Measurements from ENCODE around the gene XRCC1. TPM values are rescaled to one million over a fixed set of nuclear protein-coding genes. Genes with fewer than 3 reads are reported as not detected.
A peak's percentile ranks its signal among the peaks of the same experiment; 100 is the strongest.

Gene XRCC1
- total and polyA plus RNA-seq, 2 of the 4 experiments (the other 2 are of a cell fraction), result 12.5 to 21.3 TPM

- Histone ChIP-seq H3K9me1 (ENCODE audit: insufficient read depth, low read length) (peaks cover 29% of the 10 kb centered on the region), H4K5ac (ENCODE audit: low read depth, low read length) (no peak overlapping the region), H3K4me3 (ENCODE audit: insufficient read depth, low read depth, low read length) (no peak overlapping the region), H3K27me3 (ENCODE audit: control insufficient read depth, insufficient read depth, low read length) (no peaks in the 10 kb centered on the region), H4K8ac (ENCODE audit: low read depth in 2 of 2, low read length in 2 of 2) (peak overlapping the region in 1 of 2 experiments; percentile 27; a peak in 1 of 4 replicates), H3K4me2 (ENCODE audit: low read depth, low read length) (no peak overlapping the region), H3K4me1 (ENCODE audit: control insufficient read depth, insufficient read depth, low read length) (peaks cover 5% of the 10 kb centered on the region), H2BK120ac (ENCODE audit: low read depth, low read length) (peak overlapping the region; percentile 66; the same call in 1 of the 2 replicates), H3K23ac (ENCODE audit: low read depth, low read length) (no peak overlapping the region), H3K36me3 (ENCODE audit: control insufficient read depth, insufficient read depth, low read length) (peaks cover 9% of the 10 kb centered on the region), H3K9ac (ENCODE audit: low read depth, low read length) (no peak overlapping the region), H2BK5ac (ENCODE audit: low read depth, low read length, poor library complexity, severe bottlenecking) (no peak overlapping the region), H2BK20ac (ENCODE audit: low read depth, low read length) (no peak overlapping the region; the same call in 1 of the 2 replicates), H4K20me1 (ENCODE audit: insufficient read depth, low read length) (peaks cover 6% of the 10 kb centered on the region; the same call in 1 of the 2 replicates), H3K14ac (replicated peaks; ENCODE audit: low read depth, low read length) (no peak overlapping the region), H2BK15ac (ENCODE audit: low read depth, low read length) (0 out of 3 replicates have a peak overlapping the region, but pooled peaks have one; percentile 28), H3K9me3 (ENCODE audit: control insufficient read depth, insufficient read depth, low read length) (no peaks in the 10 kb centered on the region), H3K18ac (ENCODE audit: low read depth, low read length) (no peak overlapping the region), H3K79me1 (ENCODE audit: low read depth in 1 of 2, low read length in 2 of 2) (peaks cover 13 to 54% of the 10 kb centered on the region in 2 experiments), H4K91ac (ENCODE audit: insufficient read depth, low read depth, low read length) (no peak overlapping the region), H2AFZ (replicated peaks; ENCODE audit: low read length, poor library complexity) (no peak overlapping the region), H3K4ac (ENCODE audit: low read depth, low read length) (peak overlapping the region; percentile 8), H3K56ac (ENCODE audit: extremely low read depth, insufficient read depth, low read length) (no peak overlapping the region), H2AK5ac (ENCODE audit: low read depth, low read length) (peak overlapping the region; percentile 5; the same call in 1 of the 2 replicates), H2AK9ac (replicated peaks; ENCODE audit: low read depth, low read length, poor library complexity) (peak overlapping the region; percentile 23), H3K27ac (ENCODE audit: insufficient read depth, low read length) (no peak overlapping the region)
- CTCF ChIA-PET, result interaction anchor here (1.5 kb wide), 1 partner anchor 25 kb away, joined by 3 read pairs; no protein-coding TSS in a partner anchor
- peak; percentile 52 for DNase-seq
- dilution Hi-C loops (cut with HindIII; ENCODE audit: low sequenced_read_pairs, unreplicated experiment) (no loop called here), in situ Hi-C loops (cut with MboI; ENCODE audit: low sequenced_read_pairs) (no loop called here), intact Hi-C loops (cut with micrococcal nuclease) (loop anchor here (2.0 kb wide), 1 partner anchor 34 kb away; no protein-coding TSS in a partner anchor)
- BruUV-seq (replicated peaks), result no TSS peak
- ATAC-seq (ENCODE audit: low read depth), result peak; percentile 25; the same call in 1 of the 2 replicates
- 0 out of 2 replicates have a peak, but pooled peaks have one; percentile 9 for TF ChIP-seq CTCF (conservative IDR thresholded peaks at IDR 0.05; ENCODE audit: low read depth, low read length)
- TF ChIP-seq MXI1 (IDR thresholded peaks at IDR 0.05; ENCODE audit: borderline replicate concordance, low read depth, low read length), result no peak
- no peak for TF ChIP-seq MAFK (IDR thresholded peaks at IDR 0.05; ENCODE audit: low read depth, low read length)
- POLR2A ChIA-PET (ENCODE audit: unreplicated experiment), result no interaction called here
- 100% methylated on average over 2 of the region's 6 CpGs; no CpG with 5 or more reads in 1 of the 2 experiments for WGBS, 2 experiments (ENCODE audit: extremely low coverage in 2 of 2, insufficient read length in 1 of 2)
Measured at GRCh38 chr19:43560687-43561086, 14.6 kb downstream of the XRCC1 start.
